Adrenal gland (tissue), 12 donors: ENCODE data around the gene TPO. TPM values are rescaled to one million over a fixed set of nuclear protein-coding genes. Genes with fewer than 3 reads are reported as not detected.

Source experiments
- DNase-seq, 7 donors: peaks; one replicate each; pipeline ENCODE4 v3.0.0-alpha.2; 2019 to 2020
- H3K27ac ChIP-seq, 5 donors: fragments of 200-600 bp; sonication (generic) in 4 of 5; 1 replicate in 3 of 5; 2 replicates in 2 of 5; pipeline versions ENCODE4 v1.5.1 to v1.8.0; 2016 to 2020; ENCODE audit warnings: mild to moderate bottlenecking in 1 of 5
- H3K27me3 ChIP-seq: fragments of 200-600 bp; 2 replicates; pipeline ENCODE4 v1.8.0; 2021
- H3K36me3 ChIP-seq, 2 donors: fragments of 200-600 bp; replicated peaks in 1 of 2; 1 replicate in 1 of 2; 2 replicates in 1 of 2; pipeline versions ENCODE4 v1.5.1 to v1.8.0; 2018 to 2022
- H3K4me1 ChIP-seq, 2 donors: fragments of 200-600 bp; replicated peaks in 1 of 2; 1 replicate in 1 of 2; 2 replicates in 1 of 2; pipeline versions ENCODE4 v1.5.1 to v1.8.0; 2018 to 2021
- H3K4me3 ChIP-seq, 4 donors: fragments of 200-600 bp; sonication (generic) in 3 of 4; one replicate each; pipeline ENCODE4 v1.5.1; 2016 to 2018
- H3K9me3 ChIP-seq, 3 donors: fragments of 200-600 bp; sonication (generic) in 1 of 3; replicated peaks in 1 of 3; 1 replicate in 2 of 3; 2 replicates in 1 of 3; pipeline versions ENCODE4 v1.5.1 to v1.8.0; 2016 to 2021
- POLR2A ChIP-seq, 2 donors: fragments of 450-650 bp; IDR thresholded peaks; one replicate each; pipeline ENCODE4 v1.6.1; 2017; ENCODE audit warnings: antibody characterized with exemption in 2 of 2, mild to moderate bottlenecking in 2 of 2, moderate library complexity in 1 of 2
- WGBS, 4 donors: extraction: QIAGEN DNeasy Blood & Tissue Kit in 2 of 4; methylation state at CpG; one replicate each; pipeline versions ENCODE4 v1.1.5 to v1.1.7; 2013 to 2017; 5-methylcytosine and 5-hydroxymethylcytosine counted together
- intact Hi-C, 2 donors: fragments of 100-400 bp; cut with DNase I; formaldehyde crosslinking; loops; one replicate each; pipeline versions ENCODE4 v1.14.1 to v1.15.0; 2022 to 2023
- polyA plus RNA-seq, 3 donors: library from polyadenylated mRNA; stranded (reverse); fragments of 200-250 nt in 2 of 3; fragments of 350-450 nt in 1 of 3; fragmentation: Illumina TruSeq in 1 of 3; extraction: RNeasy Lipid Tissue Mini Kit (QIAGEN cat#74804) in 1 of 3; gene quantifications; one replicate each; pipeline ENCODE4 v1.2.3, GENCODE V29; 2013 to 2014
- total RNA-seq, 9 donors: library from RNA; depleted of rRNA in 4 of 9; stranded (reverse); fragments of >200 nt in 4 of 9; fragments of 120-200 nt in 1 of 9; fragmentation: NEBNext Ultra II Directional in 1 of 9; extraction: Animal tissue kit (Norgen Biotek cat#: 25700) in 1 of 9; gene quantifications; one replicate each; pipeline versions ENCODE4 v1.1.0 to v1.2.4, GENCODE V29; 2013 to 2023
- TF ChIP-seq, protein P1 (sequence below), 6 experiments: fragments of 450-650 bp in 4 of 6; fragments of 200-600 bp in 2 of 6; sonication (generic) in 1 of 6; IDR thresholded peaks; 1 replicate in 5 of 6; 2 replicates in 1 of 6; pipeline versions ENCODE4 v1.5.1 to v1.8.0; 2016 to 2021; ENCODE audit warnings: antibody characterized with exemption in 6 of 6, mild to moderate bottlenecking in 2 of 6, moderate library complexity in 1 of 6
- donor health status: healthy with polysubstance abuse.
- donor health status: Bipolar disorder and iron deficiency.
- donor health status: DM: yes; HTN: yes; CAD: no.
- donor health status: DM: no; HTN: no; CAD: no.
- donor health status: DM: no; HTN: no; CAD: no.
- donor health status: DM: yes; HTN: yes; CAD: no.

TPO gene
- total and polyA plus RNA-seq, 12 donors, result 0.08 to 16.0 (median 1.6) TPM; not detected in 8

- TF ChIP-seq, protein P1, sequence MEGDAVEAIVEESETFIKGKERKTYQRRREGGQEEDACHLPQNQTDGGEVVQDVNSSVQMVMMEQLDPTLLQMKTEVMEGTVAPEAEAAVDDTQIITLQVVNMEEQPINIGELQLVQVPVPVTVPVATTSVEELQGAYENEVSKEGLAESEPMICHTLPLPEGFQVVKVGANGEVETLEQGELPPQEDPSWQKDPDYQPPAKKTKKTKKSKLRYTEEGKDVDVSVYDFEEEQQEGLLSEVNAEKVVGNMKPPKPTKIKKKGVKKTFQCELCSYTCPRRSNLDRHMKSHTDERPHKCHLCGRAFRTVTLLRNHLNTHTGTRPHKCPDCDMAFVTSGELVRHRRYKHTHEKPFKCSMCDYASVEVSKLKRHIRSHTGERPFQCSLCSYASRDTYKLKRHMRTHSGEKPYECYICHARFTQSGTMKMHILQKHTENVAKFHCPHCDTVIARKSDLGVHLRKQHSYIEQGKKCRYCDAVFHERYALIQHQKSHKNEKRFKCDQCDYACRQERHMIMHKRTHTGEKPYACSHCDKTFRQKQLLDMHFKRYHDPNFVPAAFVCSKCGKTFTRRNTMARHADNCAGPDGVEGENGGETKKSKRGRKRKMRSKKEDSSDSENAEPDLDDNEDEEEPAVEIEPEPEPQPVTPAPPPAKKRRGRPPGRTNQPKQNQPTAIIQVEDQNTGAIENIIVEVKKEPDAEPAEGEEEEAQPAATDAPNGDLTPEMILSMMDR (IDR thresholded peaks at IDR 0.05), result no peak
- TF ChIP-seq POLR2A (IDR thresholded peaks at IDR 0.05), result no peak
- H3K27ac ChIP-seq, result no peak overlapping the region
- H3K27me3 ChIP-seq, result no peaks in the 10 kb centered on the region
- WGBS, 4 donors, result 71 to 88% (median 79%) methylated on average over 1 to 2 of the region's 2 CpGs
- H3K4me3 ChIP-seq, result no peak overlapping the region
- no peaks in the 10 kb centered on the region for H3K4me1 ChIP-seq
- intact Hi-C loops, result no loop called here
- no peaks in the 10 kb centered on the region for H3K9me3 ChIP-seq
- H3K36me3 ChIP-seq, result no peaks in the 10 kb centered on the region
- DNase-seq, result no peak
Measured at GRCh38 chr2:1430491-1430890, 17.2 kb downstream of the TPO start.

- TF ChIP-seq, protein P1 (IDR thresholded peaks at IDR 0.05), result no peak
- no peak for TF ChIP-seq POLR2A (IDR thresholded peaks at IDR 0.05)
- H3K4me1 ChIP-seq, result no peaks in the 10 kb centered on the region
- 89 to 95% (median 93%) methylated on average over 3 to 6 of the region's 6 CpGs for WGBS, 4 donors
- no peaks in the 10 kb centered on the region for H3K27me3 ChIP-seq
- H3K36me3 ChIP-seq, result no peaks in the 10 kb centered on the region
- DNase-seq, result no peak
- intact Hi-C loops, result no loop called here
- H3K27ac ChIP-seq, result no peak overlapping the region
- H3K9me3 ChIP-seq, result no peaks in the 10 kb centered on the region
- no peak overlapping the region for H3K4me3 ChIP-seq
Measured at GRCh38 chr2:1431886-1432400, 18.7 kb downstream of the TPO start.

DNA sequence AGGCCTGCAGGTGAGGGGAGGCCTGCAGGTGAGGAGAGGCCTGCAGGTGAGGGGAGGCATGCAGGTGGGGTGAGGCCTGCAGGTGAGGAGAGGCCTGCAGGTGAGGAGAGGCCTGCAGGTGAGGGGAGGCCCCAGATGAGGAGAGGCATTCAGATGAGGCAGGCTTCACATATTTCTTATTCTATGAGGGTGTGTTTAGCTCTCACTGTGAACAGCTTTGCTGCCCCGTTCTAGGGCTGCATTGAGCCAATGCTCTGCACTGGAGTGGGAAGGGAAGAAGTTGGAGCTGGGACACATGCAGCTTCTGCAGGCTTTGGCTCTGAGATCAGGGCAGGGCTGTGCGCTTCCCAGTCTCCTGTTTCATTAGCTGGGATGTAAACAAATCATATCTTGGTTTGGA, 19.5 kb downstream of the TPO start:
- 83 to 96% (median 92%) methylated on average over 1 to 2 of the region's 2 CpGs for WGBS, 4 donors
- Histone ChIP-seq H3K36me3 (no peaks in the 10 kb centered on the region), H3K27me3 (no peaks in the 10 kb centered on the region), H3K9me3 (no peaks in the 10 kb centered on the region), H3K27ac (no peak overlapping the region), H3K4me1 (no peaks in the 10 kb centered on the region), H3K4me3 (no peak overlapping the region)
- DNase-seq, result no peak
- no peak for TF ChIP-seq POLR2A (IDR thresholded peaks at IDR 0.05)
- TF ChIP-seq, protein P1 (IDR thresholded peaks at IDR 0.05), result no peak
- intact Hi-C loops, result no loop called here

GRCh38 chr2:1436369-1436768, 23.1 kb downstream of the TPO start:
- intact Hi-C loops, result no loop called here
- H3K4me3 ChIP-seq, result no peak overlapping the region
- no peak for TF ChIP-seq POLR2A (IDR thresholded peaks at IDR 0.05)
- TF ChIP-seq, protein P1 (IDR thresholded peaks at IDR 0.05), result no peak
- H3K27me3 ChIP-seq, result no peaks in the 10 kb centered on the region
- H3K9me3 ChIP-seq, result no peaks in the 10 kb centered on the region
- 78 to 92% (median 87%) methylated on average over 9 of the region's 9 CpGs for WGBS, 4 donors
- no peaks in the 10 kb centered on the region for H3K4me1 ChIP-seq
- DNase-seq, result no peak
- no peaks in the 10 kb centered on the region for H3K36me3 ChIP-seq
- no peak overlapping the region for H3K27ac ChIP-seq
